ENCODE results near the gene CSTA.

GRCh38 chr3:122362026-122362425, 37.0 kb downstream of the CSTA start:
- TF ChIP-seq, protein P1, sequence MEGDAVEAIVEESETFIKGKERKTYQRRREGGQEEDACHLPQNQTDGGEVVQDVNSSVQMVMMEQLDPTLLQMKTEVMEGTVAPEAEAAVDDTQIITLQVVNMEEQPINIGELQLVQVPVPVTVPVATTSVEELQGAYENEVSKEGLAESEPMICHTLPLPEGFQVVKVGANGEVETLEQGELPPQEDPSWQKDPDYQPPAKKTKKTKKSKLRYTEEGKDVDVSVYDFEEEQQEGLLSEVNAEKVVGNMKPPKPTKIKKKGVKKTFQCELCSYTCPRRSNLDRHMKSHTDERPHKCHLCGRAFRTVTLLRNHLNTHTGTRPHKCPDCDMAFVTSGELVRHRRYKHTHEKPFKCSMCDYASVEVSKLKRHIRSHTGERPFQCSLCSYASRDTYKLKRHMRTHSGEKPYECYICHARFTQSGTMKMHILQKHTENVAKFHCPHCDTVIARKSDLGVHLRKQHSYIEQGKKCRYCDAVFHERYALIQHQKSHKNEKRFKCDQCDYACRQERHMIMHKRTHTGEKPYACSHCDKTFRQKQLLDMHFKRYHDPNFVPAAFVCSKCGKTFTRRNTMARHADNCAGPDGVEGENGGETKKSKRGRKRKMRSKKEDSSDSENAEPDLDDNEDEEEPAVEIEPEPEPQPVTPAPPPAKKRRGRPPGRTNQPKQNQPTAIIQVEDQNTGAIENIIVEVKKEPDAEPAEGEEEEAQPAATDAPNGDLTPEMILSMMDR (IDR thresholded peaks at IDR 0.05) = no peak
- no peak for TF ChIP-seq POLR2AphosphoS5 (IDR thresholded peaks at IDR 0.05)
- TF ChIP-seq POLR2A (IDR thresholded peaks at IDR 0.05) = no peak
